UCSD-AML1 (cell line): ENCODE measurements around the gene TMEM191C.
"Not testable (repeated sequence)": the region's sequence is repeated elsewhere in the genome, so short reads cannot be mapped to it uniquely, and the experiment has no call there.

Experiments
- DNase-seq: peaks from one replicate; lab custom pipeline; 2025; ENCODE audit not compliant: unreplicated experiment; lab: John Stamatoyannopoulos, UW

The TMEM191C gene

DNA sequence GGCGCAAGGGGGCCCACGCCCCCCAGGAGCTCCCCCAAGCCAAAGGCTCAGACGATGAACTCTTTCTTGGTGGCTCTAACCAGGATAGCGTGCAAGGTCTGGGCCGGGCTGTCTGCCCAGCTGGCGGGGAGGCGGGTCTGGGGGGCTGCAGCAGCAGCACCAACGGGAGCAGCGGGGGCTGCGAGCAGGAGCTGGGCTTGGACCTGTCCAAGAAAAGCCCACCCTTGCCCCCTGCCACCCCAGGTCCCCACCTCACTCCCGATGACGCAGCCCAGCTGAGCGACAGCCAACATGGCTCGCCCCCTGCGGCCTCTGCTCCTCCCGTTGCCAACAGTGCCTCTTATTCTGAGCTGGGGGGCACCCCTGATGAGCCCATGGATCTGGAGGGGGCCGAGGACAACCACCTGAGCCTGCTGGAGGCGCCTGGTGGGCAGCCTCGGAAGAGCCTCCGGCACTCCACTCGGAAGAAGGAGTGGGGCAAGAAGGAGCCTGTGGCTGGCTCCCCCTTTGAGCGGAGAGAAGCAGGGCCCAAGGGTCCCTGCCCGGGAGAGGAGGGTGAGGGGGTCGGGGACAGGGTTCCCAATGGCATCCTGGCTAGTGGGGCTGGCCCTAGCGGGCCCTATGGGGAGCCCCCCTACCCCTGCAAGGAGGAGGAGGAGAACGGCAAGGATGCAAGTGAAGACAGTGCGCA is 21.6 kb upstream of the TMEM191C start:
- no peak for DNase-seq

GRCh38 chr22:21446128-21446826 is 20.9 kb upstream of the TMEM191C start:
- DNase-seq, result no peak

DNA sequence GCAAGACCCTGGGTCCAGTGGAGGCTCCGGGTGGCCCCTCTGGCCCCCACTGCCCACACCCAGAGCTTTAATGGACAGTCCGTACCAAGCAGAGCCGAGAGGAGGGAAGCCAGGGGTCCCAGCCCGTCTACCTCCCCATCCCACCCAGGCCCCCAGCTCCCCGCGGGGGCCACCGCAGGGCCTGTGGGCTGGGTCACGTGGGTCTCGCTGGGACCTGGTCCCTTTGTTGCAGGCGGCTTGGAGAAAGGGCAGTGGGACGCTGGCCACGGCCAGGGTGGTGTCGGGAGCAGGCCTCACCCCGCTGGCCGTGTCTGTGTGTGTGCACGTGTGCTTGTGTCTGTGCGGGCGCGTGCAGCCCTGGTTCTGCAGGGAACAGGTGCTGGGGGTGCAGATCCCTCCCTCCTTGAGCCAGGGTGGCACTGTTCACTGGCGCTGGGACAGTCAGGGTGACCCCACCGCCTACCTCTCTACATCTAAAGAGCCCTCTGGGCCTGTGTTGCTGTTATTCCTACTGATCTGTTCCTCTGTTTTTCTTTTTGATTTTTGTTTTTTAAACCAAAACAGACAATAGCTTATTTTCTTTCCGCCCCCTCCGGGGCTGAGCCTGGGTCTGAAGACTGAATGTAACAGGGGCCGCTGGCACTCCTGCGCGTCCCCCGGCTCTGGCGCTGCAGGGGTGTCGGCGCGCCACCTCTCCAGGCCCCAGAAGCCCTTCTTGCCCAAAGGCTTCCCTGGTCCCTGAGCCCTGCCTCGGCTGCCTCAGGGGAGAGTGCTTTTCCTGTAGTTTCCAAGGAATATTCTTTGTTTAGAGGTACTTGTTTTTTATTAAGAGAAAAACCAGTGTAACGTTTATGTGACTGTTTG is 20.1 kb upstream of the TMEM191C start:
- no peak for DNase-seq

DNA sequence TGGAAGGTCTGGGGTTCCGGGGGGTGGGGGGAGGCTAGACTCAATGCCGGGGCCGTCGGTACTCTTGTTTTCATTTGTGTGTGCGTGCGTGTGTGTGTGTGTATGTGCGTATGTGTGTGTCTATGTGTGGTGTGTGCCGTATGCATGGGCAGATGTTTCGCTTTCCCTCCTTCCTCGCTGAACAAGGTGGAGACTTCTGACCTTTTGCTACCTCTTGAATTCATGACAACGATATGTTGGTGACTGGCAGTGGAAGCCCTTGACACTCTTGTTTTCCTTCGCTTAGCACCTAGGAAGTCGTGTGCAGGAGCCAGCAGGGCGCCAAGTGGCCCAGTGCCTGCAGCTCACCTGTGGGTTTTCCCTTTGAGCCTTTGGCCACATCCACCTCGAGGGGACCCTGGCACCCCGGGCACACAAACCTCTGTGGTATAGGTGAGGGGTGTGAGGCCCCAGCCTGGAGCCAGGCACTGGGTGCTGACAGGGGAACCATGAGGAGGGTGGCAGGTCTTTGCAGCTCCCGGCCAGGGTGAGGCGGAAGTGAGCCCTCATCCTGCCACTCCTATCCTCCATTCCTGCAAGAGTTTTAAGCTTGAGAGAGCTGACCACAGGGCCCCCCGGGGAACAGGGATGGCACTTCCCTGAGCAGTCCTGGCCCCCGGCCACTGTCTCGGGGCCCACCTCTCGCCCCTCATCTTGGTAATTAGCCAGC is 19.3 kb upstream of the TMEM191C start:
- DNase-seq, result no peak

DNA sequence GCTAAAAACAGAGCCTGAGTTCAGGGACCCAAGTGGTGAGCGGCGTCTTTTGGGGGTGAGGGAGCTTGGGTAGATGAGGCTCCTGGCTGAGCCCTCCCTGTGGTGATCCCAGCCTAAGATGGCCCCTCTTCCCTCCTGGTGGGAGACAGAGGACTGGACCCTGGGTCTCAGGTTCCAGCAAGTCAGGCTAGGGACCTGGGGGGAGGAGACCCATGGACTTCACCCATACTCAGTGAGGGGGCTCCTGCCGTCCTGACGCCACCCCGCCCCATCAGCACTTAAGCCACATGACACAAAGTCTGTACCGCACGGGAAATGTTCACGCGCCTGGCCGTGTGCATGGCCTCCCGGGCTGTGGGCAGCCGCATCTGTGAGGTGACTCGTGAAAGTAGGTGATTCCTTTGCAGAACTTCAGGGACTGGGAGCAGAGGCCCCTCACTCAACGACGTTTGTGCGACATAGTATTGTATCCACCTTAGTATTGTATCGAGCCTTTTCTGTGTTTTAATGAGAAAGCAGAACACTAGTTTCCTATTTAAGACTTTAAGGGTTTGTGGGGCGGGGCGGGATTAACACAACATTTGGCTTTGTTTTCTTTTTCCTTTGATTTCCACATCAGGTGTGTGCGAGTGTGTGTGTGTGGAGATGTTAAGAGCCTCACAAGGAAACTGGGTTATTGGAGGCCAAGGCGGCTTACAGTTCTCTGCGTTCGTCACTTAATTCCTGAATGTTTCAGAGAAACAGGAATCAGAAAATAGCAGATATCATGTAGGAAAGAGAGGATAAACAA is 18.4 kb upstream of the TMEM191C start:
- no peak for DNase-seq

- DNase-seq, result no peak
These were observed 17.5 kb upstream of the TMEM191C start for GRCh38 chr22:21449531-21450319.

- DNase-seq, result no peak
These were observed 16.8 kb upstream of the TMEM191C start for GRCh38 chr22:21450320-21450831.

GRCh38 chr22:21450858-21451353 is 16.3 kb upstream of the TMEM191C start:
- DNase-seq, result no peak

- no peak for DNase-seq
These were observed 15.4 kb upstream of the TMEM191C start for GRCh38 chr22:21451545-21452520.

DNA sequence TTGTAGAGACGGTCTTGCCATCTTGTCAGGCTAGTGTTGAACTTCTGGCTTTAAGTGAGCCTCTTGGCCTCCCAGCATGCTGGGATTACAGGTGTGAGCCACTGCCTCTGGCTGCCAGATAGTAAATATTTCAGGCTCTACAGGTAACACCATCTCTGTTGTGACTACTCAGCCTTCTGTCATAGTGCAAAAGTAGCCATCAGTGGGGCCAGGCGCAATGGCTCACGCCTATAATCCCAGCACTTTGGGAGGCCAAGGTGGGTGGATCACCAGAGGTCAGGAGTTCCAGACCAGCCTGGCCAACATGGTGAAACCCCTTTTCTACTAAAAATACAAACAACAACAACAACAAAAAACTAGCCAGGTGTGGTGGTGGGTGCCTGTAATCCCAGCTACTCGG is 14.5 kb upstream of the TMEM191C start:
- not testable (repeated sequence) for DNase-seq

- not testable (repeated sequence) for DNase-seq
These were observed 12.2 kb upstream of the TMEM191C start for GRCh38 chr22:21454998-21455333.

- DNase-seq, result no peak
These were observed 11.7 kb upstream of the TMEM191C start for GRCh38 chr22:21455334-21456089.

DNA sequence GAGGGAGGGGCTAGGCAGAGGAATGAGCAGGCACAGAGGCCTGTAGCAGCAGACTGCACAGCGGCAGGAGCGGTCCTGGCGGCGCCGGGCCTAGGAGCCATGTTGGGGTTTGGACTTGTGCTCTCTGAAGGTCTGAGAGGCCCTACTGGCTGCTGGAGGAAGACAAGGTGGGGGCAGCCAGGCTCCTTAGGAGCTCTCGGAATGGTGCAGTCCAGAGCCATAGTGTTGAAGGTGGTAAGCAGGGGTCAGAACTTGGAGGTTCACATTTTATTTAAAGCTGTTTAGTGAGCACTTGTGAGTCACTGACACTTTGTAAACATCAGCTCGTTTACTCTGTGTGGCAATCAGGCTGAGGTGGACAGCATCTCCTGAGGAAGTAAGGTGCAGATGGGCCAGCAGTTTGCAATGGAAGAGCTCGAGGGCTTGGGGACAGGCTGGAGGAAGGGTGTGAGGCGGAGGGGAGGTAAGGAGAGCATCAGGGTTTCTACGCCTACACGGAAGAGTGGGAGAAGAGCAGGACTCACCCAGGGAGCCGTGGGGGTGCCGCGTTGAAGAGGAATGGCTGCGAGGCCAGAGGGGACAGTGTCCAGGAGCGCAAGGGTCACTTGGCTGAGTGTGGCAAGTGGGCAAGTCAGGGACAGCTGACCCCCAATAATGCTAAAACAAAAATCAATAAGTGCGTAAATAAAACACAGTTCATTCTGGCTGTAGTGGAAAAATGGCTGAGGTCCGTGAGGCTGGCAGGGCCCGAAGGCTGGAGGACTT is 10.0 kb upstream of the TMEM191C start:
- no peak for DNase-seq

DNA sequence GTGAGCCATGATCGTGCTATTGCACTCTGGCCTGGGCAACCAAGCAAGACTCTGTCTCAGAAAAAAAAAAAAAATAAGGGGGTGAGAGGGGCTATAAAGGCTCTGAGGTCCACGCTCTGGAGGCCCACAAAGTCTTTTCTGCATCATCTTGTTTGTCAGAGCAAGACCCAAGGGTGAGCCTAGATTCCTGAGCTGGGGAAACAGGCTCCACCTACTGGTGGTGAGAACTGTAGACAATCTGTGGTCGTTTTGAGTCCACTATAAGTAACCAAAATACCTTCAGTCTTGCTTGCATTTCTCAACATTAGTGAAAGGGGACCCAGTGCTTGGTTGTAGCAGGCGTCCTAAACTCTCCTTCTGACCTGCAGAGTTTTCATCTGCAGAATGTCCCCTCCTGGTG is 4.5 kb upstream of the TMEM191C start:
- not testable (repeated sequence) for DNase-seq

DNA sequence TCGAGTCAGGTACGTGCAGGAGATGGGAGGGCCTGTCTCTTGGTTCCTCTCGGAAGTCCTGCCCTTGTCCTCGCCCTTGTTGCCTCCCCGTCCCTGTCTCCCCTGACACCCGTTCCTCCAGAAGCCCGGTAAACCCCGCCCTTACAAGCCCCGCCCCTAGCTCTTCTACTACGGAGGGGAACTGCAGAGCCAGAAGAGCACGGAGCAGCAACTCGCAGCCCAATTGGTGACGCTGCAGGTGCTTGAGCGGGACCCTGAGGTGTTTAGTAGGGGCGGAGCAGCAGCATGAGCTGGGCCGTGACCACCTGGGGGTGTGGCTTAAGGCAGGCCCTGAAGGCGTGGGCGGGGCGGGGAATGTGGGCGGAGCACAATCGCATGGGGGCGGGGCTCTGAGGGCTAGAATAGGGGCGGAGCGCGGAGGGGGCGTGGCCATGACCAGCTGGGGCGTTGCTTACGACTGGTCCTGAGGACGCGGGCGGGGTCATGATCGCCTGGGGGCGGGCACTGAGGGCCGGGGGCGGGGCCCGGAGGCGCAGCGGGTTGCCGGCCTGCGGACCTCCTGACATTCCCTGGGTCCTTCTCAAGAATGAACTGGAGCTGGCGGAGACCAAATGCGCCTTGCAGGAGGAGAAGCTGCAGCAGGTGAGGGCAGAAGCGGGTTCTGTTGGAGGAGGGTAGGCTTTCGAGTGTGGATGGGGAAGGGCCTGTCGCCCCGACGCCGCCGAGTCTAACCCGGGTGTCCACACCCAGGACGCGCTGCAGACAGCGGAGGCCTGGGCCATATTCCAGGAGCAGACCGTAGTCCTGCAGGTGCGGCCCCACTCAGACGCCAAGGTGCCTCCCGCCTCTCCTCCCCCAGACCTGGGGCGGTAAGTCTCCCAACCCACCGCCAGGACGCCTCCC is 1.3 kb downstream of the TMEM191C start:
- DNase-seq, result not testable (repeated sequence)
